Right ventricle myocardium superior (tissue), 1 donor: ENCODE data around the gene SLCO2B1. TPM values are rescaled to one million over a fixed set of nuclear protein-coding genes. Genes with fewer than 3 reads are reported as not detected.
A peak's percentile ranks its signal among the peaks of the same experiment; 100 is the strongest.

Experiments
- ATAC-seq: fragments of 200-7000 bp; cut with Tn5 transposase; one replicate; pipeline ENCODE4 v1.9.1; 2020; ENCODE audit warnings: mild to moderate bottlenecking; ENCODE audit not compliant: poor library complexity
- DNase-seq: peaks from one replicate; pipeline ENCODE4 v3.0.0-alpha.2; 2020
- intact Hi-C: fragments of 100-400 bp; cut with DNase I; formaldehyde crosslinking; loops from one replicate; pipeline ENCODE4 v1.11.2; 2022
- total RNA-seq: library from RNA; stranded (reverse); fragmentation: NEBNext Ultra II Directional; extraction: Animal tissue kit (Norgen Biotek cat#: 25700); gene quantifications from one replicate; pipeline ENCODE4 v1.2.1, GENCODE V29; 2021
- donor health status: DM: no; HTN: yes; CAD: no; lungs with severe emphysema.

The SLCO2B1 gene
- total RNA-seq, 1 donor from 2014 or later: 28.2 TPM

DNA sequence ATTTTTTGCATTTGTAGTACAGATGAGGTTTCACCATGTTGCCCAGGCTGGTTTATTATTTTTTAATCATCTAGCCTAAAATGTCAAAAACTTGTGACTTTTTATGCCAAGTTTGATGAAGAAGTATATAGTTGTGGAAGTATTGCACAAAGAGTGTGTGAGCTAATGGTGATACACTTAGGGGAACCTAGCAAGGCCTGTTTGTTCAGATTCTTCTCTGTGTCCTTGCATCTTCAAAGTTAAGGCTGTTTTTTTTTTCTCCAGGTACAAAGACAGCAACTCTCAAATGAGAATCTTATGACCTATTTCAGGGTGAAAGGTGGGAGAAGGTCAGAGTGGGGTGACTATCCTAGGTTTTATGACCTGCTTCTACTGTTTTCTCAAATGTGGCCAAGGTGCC lies 7.3 kb downstream of the SLCO2B1 start:
- DNase-seq: no peak

DNA sequence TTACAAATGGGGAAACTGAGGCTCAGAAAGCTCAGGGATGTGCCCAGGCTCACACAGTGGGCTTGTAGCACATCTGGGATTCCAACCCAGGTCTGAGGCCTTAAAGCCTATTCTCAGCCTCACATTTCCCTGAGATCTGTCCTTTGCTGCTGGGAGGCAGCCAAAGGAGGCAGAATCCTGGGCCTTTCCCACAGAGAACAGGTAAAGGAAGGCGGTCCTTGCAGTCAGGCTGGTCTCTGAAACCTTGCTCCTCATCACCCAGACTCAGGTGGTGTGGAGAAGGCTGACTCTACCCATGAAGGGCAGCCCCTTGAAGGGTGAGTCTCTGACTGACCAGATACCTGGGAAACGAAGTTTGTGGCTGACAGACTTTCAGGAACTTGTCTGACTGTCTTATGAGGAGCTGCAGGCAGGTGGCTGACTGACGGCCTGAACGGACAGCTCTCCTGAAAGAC lies 7.8 kb downstream of the SLCO2B1 start:
- DNase-seq (no peak), ATAC-seq (no peak)
- intact Hi-C loops: no loop called here

More for the DNA sequence above, 7.3 kb downstream of the SLCO2B1 start:
- intact Hi-C loops: no loop called here
- ATAC-seq: no peak

DNA sequence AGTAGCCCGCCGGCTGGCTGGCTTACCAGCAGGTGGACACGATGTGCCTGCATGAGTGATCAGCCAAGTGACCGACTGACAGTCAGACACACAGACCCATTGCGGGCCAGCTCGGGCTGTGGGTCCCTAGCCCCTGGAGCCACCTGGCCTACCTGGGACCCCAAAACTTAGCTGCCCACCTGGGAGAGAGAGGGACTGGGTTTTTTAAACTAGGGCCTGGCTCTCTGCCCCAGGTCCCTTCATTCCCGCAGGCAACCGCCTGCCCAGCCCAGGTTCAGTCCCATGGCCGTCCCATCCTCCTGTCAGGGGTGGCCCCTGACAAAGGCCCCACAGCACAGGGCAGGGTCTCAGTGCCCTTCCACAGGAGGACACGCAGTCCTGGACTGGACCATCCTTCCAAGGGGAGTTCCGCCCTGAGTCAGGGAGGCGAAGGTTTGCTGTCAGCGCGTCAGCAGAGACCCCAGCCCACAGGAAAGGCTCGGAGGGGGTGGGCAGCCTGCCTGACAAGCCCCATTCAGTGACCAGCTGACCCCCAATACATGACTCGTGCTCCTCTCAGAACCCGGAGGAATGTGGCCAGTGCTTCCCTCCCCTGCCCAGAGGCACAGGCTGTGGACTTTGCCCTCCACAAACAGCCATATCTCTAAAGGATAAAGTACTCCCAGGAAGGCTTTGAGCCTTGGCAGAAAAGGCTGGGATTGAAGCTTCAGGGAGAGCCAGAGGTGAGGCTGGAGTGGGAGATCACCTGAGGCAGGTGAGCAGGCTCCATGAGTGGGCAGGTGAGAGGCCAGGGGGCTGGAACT lies 8.4 kb downstream of the SLCO2B1 start:
- DNase-seq: no peak
- intact Hi-C loops: no loop called here

DNA sequence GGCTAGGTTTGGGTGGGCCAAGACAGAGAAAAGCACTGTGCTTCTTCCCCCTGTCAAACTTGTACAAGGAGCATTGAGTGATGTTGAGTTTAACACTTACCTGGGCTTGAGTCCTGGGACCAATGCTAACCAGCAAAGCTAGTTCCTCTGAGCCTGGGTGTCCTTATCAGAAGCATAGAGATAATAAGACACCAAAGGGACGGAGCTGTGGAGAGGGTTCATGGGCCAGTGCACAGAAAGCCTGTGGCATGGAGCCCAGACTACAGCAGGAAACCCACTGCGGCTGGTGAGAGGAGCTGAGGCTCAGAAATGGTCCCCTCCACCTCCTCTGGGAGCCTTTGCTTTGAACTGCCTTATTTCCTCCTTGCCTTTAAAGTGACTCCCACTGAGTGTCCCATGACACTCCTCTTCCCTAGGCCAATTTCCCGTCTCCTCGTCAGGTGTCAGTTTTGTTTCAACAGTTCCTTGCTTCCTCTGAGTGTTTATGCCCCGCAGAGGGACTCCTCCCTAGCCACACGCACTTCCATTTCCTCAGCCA lies 9.4 kb downstream of the SLCO2B1 start:
- intact Hi-C loops: loop anchor here (5.0 kb wide), 1 partner anchor 37 kb away; no protein-coding TSS in a partner anchor
- ATAC-seq (peak; percentile 4), DNase-seq (no peak)

More for the DNA sequence above, 8.4 kb downstream of the SLCO2B1 start:
- ATAC-seq: no peak

GRCh38 chr11:75160880-75161279 lies 10.0 kb downstream of the SLCO2B1 start:
- intact Hi-C loops: loop anchor here (5.0 kb wide), 1 partner anchor 36 kb away; no protein-coding TSS in a partner anchor
- DNase-seq (no peak), ATAC-seq (no peak)

DNA sequence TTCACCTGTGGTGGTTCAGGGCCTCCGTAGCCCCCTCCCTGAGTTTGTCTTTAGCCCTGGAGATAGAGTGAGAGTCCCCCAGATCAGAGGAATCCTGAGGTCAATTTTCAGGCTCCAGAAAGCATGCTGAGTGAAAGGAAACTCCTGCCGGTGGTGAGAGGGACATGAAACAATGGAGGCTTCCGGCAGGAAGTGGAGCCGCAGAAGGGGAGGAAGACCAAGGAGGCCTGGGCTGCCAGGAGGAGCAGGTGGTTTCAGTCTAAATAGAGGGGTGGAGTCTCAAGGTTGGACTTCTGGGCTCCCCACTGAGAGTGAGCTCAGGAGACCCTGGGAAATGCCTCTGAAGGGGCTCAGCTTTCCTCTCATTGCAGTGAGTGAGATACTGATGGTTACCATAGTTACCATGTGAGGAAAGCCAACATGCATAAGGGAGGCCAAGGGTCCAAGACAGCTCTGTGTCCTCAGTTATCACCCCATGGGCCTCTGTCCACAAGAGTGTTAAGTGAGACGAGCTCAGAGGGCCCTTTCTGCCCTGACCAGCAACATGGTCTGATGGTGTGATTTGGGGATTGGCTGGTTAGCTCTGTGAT lies 10.7 kb downstream of the SLCO2B1 start:
- DNase-seq (no peak), ATAC-seq (no peak)
- intact Hi-C loops: loop anchor here (5.0 kb wide), 1 partner anchor 36 kb away; no protein-coding TSS in a partner anchor

DNA sequence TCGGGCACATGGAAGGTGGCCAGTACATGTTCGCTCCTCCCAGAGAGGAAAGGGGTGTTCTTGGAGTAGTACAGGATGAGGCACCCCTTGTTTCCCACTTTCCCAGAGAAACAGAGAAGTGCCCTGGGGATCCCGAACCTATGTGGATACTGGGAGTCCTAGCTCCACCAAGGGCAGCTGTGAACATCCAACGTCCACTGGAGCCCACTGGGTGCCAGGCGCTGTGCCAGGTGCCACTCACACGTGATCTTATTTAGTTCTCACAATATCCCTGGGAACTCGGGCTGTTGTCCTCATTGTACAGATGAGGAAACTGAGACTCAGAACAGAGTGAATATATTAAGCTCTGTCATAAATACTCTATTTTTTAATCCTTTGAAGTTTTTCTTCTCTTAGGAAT lies 12.0 kb downstream of the SLCO2B1 start:
- no peak for DNase-seq
- intact Hi-C loops: loop anchor here (5.0 kb wide), 1 partner anchor 34 kb away; no protein-coding TSS in a partner anchor
- ATAC-seq: no peak

DNA sequence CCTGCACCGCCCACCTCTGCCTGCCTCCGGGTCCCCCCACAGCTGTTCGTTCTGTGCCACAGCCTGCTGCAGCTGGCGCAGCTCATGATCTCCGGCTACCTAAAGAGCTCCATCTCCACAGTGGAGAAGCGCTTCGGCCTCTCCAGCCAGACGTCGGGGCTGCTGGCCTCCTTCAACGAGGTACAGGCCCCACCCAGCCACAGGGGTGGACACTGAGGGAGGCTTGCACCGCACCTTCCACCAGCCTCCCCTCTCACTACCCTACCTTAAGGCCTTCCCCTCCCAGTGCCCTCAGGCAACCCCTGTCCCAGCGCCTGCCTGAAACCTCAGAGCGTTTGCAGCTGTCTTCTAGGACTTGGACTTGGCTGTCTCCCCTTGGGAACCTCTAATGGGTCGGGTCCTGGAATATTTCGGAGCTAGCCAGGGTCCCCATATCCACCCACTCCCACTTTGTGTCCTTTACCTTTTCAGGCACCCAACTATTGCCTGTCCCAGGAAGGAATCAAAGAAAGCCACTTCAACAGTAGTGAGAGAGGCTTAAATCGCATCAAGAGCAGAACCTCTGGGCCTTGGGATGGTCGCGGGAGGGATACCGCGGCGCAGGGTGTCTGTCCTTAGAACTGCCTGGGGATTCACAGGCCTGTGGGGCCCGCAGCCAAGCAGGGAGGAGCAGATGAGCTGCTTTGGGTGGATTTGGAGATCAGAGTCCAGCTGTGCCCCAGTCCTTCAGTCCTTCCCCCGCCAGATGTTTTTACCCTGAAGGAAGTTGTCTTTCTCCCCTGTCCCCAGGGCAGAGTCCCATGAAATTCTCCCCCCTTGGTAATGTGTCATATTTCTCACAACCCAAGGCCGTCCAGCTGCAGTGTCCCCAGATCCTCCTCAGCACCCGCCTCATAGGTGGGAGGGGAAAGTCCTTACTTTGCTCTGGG lies 13.3 kb downstream of the SLCO2B1 start:
- intact Hi-C loops: loop anchor here (5.0 kb wide), 1 partner anchor 33 kb away; no protein-coding TSS in a partner anchor
- DNase-seq (peak; percentile 76), ATAC-seq (peak; percentile 69)

- intact Hi-C loops: no loop called here
- DNase-seq (no peak), ATAC-seq (no peak)
Measured at GRCh38 chr11:75165721-75166120, 14.8 kb downstream of the SLCO2B1 start.

- ATAC-seq: no peak
- intact Hi-C loops: no loop called here
Measured at GRCh38 chr11:75166791-75167190, 15.9 kb downstream of the SLCO2B1 start.

GRCh38 chr11:75167617-75168016 lies 16.7 kb downstream of the SLCO2B1 start:
- intact Hi-C loops: no loop called here
- ATAC-seq: no peak
- DNase-seq: no peak

More at GRCh38 chr11:75166791-75167190, 15.9 kb downstream of the SLCO2B1 start:
- no peak for DNase-seq

GRCh38 chr11:75169101-75169885 lies 18.4 kb downstream of the SLCO2B1 start:
- ATAC-seq (no peak), DNase-seq (no peak)
- intact Hi-C loops: no loop called here

DNA sequence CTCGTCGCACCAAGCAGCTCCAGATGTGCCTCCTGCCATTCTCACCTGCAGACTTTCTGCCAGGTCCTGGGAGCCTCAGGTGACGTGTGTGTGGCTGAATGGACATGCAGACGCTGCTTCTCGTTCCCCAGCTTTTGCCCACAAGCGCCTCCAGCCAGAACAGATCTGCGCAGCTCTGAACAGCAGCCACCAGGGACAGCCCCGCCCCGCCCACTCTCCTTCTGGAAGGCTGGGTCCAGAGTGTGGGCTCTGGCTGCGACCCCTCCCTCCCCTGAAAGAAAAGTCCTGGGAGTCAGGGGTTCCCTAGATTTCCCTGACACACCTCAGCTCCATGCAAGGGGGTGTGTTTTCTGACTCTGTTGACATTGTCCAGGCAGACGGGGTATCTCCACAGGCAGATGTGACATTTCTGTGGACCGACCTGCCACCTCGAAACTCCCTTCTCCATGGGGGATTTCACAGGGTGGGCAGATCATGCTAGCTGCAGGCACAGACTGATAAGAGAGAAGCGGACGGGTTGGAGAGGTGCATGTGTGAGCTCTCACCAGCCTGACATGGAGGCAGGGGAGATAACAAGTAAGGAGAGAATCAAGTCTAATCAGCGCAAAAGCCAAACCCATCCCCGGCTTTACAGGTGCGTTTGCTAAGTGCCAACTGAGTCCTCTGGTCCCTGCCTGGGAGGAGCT lies 19.8 kb downstream of the SLCO2B1 start:
- DNase-seq: no peak
- intact Hi-C loops: no loop called here
- no peak for ATAC-seq

- ATAC-seq (no peak), DNase-seq (no peak)
- intact Hi-C loops: no loop called here
Measured at GRCh38 chr11:75173336-75173735, 22.4 kb downstream of the SLCO2B1 start.

DNA sequence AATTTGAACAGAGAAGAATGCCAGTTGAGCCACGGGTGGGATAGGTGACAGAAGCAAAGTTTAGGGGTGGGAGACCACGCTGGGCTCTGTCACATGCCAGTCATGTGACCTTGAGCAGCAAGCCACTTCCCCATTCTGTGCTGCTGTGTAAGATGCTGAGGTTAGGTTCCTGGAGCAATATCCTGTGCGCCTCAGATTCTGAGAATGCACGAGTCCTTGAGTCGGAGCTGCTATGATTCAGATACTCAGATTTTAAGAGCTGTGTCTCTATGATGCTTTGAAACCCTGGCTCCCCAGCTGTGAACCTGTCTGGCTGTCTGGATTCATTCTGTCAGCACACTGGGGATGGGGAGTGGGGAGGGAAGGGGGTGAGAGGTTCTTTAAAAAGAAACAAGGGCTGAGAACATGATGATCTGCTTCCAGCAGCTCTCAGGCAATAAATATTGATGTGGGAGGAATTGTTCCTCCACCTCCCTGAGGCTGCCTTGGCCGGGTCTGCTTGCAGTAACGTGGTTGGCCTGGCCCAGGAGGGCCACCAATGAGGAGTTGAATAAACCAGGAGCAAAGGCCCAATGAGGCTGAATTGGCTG lies 24.0 kb downstream of the SLCO2B1 start:
- ATAC-seq (peak; percentile 76), DNase-seq (no peak)
- intact Hi-C loops: no loop called here

GRCh38 chr11:75182664-75183063 lies 31.8 kb downstream of the SLCO2B1 start:
- no peak for DNase-seq
- intact Hi-C loops: no loop called here
- ATAC-seq: peak; percentile 54

- intact Hi-C loops: no loop called here
- no peak for ATAC-seq
- DNase-seq: no peak
Measured at GRCh38 chr11:75184051-75184450, 33.1 kb downstream of the SLCO2B1 start.
